Choroid plexus epithelial cell (primary cell): ENCODE measurements around the gene RENBP.

ENCODE experiments used
- DNase-seq: peaks from one replicate; pipeline ENCODE4 v3.0.0-alpha.2; 2010; ENCODE audit warnings: low read depth
- H3K4me3 ChIP-seq: 2 replicates; pipeline ENCODE4 v1.5.1; 2011; ENCODE audit warnings: low read depth, mild to moderate bottlenecking, control low read depth, low read length, moderate library complexity
- CTCF ChIP-seq: conservative IDR thresholded peaks from 2 replicates; pipeline ENCODE4 v1.5.1; 2011; ENCODE audit warnings: low read depth, mild to moderate bottlenecking, control low read depth, inconsistent platforms, low read length, moderate library complexity

The RENBP gene

DNA sequence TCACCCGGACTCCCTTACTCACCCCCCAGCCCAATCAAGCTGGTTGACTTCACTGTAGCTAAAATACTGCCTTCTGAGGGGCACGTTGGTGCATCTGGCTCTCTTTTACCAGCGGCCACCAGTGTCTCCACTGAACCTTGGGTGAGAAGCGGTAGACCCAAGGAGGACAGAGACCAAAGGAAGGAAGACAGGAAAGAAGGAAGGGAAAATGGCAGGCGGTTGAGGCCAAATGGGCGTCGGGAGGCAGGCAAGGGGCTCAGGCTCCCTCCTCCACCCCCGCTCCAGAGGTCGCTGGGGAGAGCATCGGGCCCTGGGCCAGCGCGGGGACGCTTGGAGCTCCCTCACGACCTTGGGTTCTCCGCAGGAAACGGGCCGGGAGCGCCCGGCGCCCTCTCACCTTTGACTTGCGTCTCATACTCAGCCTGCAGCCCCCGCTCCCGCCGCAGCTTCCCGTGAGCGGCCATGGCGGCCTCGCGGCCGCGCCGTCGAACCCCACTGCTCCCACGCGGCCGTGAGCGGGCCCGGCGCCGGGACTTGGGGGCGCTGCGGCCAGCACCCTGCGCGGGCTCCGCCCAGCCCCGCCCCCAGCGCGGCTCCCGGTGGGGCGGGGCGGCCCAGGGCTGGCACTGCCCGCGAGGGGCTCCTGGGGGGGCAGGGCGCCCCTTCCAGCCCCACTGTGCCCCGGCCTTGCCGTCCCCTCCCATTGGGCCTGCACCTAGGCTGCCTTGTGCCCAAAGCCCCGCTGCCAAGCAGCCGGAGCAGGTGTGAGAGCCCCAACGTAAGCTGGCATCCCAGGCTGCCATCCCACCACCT lies 18.5 kb downstream of the RENBP start, which contains the start of gene ARHGAP4:
ARHGAP4 (minus strand) TSS at position 526 of the 813 bp plus-strand sequence; CDS start at position 464, 62 bp downstream.
- no peak for DNase-seq
- peak within 1 kb of the TSS; percentile 67 for H3K4me3 ChIP-seq
- no peak for TF ChIP-seq CTCF

- no peak overlapping the region for H3K4me3 ChIP-seq
- TF ChIP-seq CTCF, result no peak
- DNase-seq, result no peak
Observed at GRCh38 chrX:153925387-153925738, 19.1 kb downstream of the RENBP start.

GRCh38 chrX:153924149-153924861 lies 20.1 kb downstream of the RENBP start:
- no peak overlapping the region for H3K4me3 ChIP-seq
- TF ChIP-seq CTCF, result peak; percentile 31
- peak; percentile 45 for DNase-seq

DNA sequence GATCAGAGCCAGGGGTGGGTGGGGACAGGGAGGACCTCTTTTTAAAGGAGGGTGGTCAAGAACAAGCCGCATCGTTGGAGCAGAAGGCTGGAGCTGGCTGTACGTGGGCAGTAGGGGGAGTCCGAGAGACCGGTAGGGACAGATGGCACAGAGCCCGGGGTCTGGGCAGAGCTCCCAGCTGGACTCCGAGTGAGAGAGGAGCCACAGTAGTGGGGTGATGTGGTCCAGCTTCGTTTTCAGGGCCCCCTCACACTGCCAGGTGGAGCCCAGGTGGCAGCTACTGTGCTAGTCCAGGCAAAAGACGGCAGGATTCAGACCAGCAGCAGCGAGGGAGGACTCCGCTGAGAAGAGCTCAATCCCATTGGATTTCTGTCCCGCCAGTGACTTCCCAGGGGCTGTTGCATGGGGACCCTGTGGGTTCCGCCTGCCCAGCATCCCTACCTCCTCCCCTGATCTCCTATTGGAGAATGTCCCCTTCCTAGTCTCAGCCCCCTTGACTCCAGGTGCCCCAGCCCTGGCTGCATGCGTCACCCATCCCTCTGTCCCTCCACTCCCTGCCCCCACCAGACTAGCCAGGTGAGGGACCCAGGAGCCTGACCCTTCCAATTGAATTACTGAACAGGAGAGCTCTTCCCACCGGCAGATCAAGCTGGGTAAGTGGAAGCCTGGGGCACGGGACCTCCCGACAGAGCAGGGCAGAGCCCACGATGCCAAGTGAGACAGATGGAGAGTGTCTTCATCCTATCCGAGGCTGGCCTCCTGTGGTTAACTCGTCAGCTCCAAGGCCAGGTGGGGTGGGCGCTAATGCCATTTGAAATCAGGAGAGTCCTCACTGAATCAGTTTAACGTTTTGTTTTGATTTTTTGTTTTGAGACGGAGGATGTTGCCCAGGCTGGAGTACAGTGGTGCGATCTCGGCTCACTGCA lies 21.2 kb downstream of the RENBP start:
- DNase-seq, result peak; percentile 70
- peak; percentile 67 for TF ChIP-seq CTCF
- H3K4me3 ChIP-seq, result no peak overlapping the region

DNA sequence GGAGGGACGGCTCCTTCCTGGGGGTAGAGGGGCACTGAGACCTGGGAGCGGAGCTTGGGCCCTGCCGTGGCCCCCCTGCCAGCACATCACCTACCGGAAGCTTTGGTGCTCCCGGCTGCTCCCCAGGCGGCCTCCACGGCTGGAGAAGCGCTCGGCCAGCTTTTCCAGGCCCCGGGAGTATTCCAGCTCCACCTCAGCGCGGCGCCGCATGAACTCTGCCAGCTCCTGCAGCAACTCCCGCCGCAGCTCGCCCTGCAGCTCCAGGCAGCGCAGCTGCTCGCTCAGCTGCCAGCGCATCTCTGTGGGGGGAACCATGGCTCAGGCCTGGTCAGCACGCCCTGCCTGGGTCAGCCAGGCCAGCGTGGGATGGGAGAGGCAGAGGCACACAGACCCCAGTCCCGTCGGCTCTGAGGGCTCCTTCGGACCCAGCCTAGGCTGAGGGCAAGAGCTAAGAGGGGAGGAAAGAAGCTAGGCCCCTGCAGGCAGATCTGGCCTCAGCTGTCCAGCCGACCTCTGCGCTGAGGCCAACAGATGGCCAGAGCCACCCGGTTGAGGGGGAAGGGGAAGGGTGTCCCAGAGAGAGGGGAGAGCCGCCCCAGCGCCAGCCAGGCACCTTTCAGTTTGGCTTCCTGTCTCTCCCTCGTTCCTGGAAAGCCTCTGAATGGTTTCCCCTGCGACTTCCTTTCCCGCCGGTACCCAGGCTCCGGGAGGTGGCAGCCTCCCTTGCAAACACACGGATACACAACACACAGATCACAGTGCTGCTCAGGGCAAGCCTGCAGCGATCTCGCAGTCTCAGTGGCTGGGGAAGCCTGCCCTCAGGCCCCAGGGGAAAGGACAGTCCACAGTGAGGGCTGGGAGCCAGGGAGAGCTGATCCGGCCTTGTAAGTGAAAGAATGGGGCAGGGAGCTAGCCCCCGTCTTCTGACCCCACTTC lies 22.7 kb downstream of the RENBP start:
- TF ChIP-seq CTCF, result no peak
- no peak overlapping the region for H3K4me3 ChIP-seq
- no peak for DNase-seq

- DNase-seq, result no peak
- H3K4me3 ChIP-seq, result no peak overlapping the region
Observed at GRCh38 chrX:153921070-153921469, 23.4 kb downstream of the RENBP start.

More at GRCh38 chrX:153921070-153921469, 23.4 kb downstream of the RENBP start:
- no peak for TF ChIP-seq CTCF
